Epidermal melanocyte (primary cell): ENCODE results near the gene RTKN2.
"Not testable (repeated sequence)": the region's sequence is repeated elsewhere in the genome, so short reads cannot be mapped to it uniquely, and the experiment has no call there.

ENCODE experiments used
- DNase-seq: peaks from one replicate; pipeline ENCODE4 v3.0.0; 2011; ENCODE audit warnings: low spot score; ENCODE audit not compliant: insufficient read length

The RTKN2 gene

GRCh38 chr10:62268399-62269114, at the start of gene RTKN2:
Gene RTKN2 (minus strand): TSS chr10:62268844. CDS start chr10:62268610, 234 bp downstream.
- peak; percentile 60 for DNase-seq

GRCh38 chr10:62317257-62317656, 48.6 kb upstream of the RTKN2 start:
- DNase-seq: no peak

- no peak for DNase-seq
These were observed 40.6 kb upstream of the RTKN2 start for GRCh38 chr10:62309254-62309653.

GRCh38 chr10:62308101-62308500, 39.5 kb upstream of the RTKN2 start:
- DNase-seq: no peak

- no peak for DNase-seq
These were observed 39.0 kb upstream of the RTKN2 start for GRCh38 chr10:62307635-62308034.

- DNase-seq: no peak
These were observed 38.0 kb upstream of the RTKN2 start for GRCh38 chr10:62306663-62307062.

GRCh38 chr10:62305813-62306212, 37.2 kb upstream of the RTKN2 start:
- no peak for DNase-seq

GRCh38 chr10:62303922-62304321, 35.3 kb upstream of the RTKN2 start:
- no peak for DNase-seq

GRCh38 chr10:62302760-62303159, 34.1 kb upstream of the RTKN2 start:
- DNase-seq: no peak

- DNase-seq: no peak
These were observed 29.2 kb upstream of the RTKN2 start for GRCh38 chr10:62297857-62298256.

GRCh38 chr10:62284221-62284620, 15.6 kb upstream of the RTKN2 start:
- DNase-seq: no peak

- not testable (repeated sequence) for DNase-seq
These were observed 12.7 kb upstream of the RTKN2 start for GRCh38 chr10:62281348-62281747.

- DNase-seq: not testable (repeated sequence)
These were observed 11.7 kb upstream of the RTKN2 start for GRCh38 chr10:62280392-62280791.

GRCh38 chr10:62278441-62278910, 9.8 kb upstream of the RTKN2 start:
- DNase-seq: peak; percentile 31

GRCh38 chr10:62277971-62278370, 9.3 kb upstream of the RTKN2 start:
- no peak for DNase-seq

- DNase-seq: no peak
These were observed 1.4 kb upstream of the RTKN2 start for GRCh38 chr10:62270020-62270419.

- DNase-seq: no peak
These were observed 631 bp downstream of the RTKN2 start for GRCh38 chr10:62268027-62268398.

GRCh38 chr10:62266611-62267010, 2.0 kb downstream of the RTKN2 start:
- DNase-seq: no peak

- no peak for DNase-seq
These were observed 2.5 kb downstream of the RTKN2 start for GRCh38 chr10:62266147-62266546.

- peak; percentile 43 for DNase-seq
These were observed 3.8 kb downstream of the RTKN2 start for GRCh38 chr10:62264702-62265436.

GRCh38 chr10:62264126-62264525, 4.5 kb downstream of the RTKN2 start:
- DNase-seq: no peak

GRCh38 chr10:62261666-62262065, 7.0 kb downstream of the RTKN2 start:
- no peak for DNase-seq

GRCh38 chr10:62259998-62260397, 8.6 kb downstream of the RTKN2 start:
- DNase-seq: no peak
